GM12801 (cell line): ENCODE results near the gene OR7A17.

Experiments used
- TF ChIP-seq, protein P1 (sequence below): IDR thresholded peaks from one replicate; pipeline ENCODE4 v1.5.1; 2011; ENCODE audit warnings: control low read depth; ENCODE audit not compliant: insufficient read length; ENCODE audit errors: extremely low read depth

The OR7A17 gene

DNA sequence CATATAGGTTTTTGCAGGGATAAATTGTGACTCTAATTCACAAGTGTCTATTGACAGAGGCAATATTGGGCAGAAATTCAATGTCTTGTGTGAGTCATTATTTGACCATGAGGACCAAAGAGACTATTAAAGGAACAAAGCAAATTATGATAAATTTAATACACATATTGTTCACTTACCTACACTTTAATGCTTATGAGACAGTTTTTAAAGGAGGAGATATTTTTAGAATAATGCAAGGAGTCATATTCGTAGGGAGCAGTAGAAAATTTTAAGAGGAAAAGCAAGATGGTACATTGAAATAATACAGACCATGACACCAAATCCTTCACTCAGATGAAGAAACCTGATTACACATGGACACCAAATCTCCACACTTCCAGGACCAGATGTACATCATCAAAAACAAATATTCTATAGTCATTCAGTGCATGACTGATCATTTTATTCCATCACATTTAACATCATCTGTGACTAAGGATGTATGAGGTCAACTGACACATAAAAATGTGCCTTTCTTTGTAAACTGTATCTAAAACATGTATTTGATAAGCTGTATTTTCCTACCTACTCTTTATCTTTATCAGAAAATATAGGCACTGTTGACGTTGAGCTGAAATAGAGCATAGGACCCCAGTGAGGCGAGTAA is 4.2 kb upstream of the OR7A17 start:
- TF ChIP-seq, protein P1, sequence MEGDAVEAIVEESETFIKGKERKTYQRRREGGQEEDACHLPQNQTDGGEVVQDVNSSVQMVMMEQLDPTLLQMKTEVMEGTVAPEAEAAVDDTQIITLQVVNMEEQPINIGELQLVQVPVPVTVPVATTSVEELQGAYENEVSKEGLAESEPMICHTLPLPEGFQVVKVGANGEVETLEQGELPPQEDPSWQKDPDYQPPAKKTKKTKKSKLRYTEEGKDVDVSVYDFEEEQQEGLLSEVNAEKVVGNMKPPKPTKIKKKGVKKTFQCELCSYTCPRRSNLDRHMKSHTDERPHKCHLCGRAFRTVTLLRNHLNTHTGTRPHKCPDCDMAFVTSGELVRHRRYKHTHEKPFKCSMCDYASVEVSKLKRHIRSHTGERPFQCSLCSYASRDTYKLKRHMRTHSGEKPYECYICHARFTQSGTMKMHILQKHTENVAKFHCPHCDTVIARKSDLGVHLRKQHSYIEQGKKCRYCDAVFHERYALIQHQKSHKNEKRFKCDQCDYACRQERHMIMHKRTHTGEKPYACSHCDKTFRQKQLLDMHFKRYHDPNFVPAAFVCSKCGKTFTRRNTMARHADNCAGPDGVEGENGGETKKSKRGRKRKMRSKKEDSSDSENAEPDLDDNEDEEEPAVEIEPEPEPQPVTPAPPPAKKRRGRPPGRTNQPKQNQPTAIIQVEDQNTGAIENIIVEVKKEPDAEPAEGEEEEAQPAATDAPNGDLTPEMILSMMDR: no peak

DNA sequence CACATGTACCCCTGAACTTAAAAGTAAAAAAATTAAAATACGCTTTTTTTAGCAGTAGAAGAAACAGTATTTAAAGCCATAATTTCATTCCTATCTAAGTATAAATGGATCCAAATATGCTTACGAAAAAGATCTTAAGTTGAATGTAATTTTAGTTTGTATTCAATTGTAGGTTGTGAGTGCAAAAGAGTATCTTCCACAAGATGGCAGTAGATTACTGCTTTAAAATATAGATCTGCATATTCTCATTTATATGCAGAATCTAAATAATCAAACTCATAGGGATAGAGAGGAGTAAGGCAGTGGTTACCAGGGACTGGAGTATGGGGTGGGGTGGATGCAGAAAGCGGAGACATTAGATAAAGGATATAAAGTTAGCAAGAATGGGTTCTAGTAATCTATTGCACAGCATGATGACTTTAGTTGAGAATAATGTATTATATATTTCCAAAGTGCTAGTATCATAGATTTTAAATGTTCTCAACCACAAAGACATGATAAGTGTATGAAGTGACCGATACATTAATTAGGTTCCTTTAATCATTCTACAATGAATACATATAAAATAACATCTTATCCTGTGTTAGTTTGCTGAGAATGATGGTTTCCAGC is 14.2 kb downstream of the OR7A17 start:
- TF ChIP-seq, protein P1: no peak

DNA sequence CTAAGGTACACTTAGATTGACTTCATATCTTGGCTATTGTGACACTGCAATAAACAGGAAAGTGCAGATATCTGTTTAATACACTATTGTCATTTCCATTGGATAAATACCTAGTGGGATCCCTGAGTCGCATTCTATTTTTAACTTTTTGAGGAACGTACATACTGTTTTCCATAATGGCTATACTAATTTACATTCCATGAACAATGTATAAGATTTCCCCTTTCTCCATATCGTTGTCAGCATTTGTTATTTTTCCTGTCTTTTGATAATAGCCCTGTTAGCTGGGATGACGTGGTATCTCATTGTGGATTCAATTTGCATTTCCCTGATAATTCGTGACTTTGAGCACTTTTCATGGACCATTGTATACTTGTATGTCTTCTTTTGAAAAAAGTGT is 17.4 kb downstream of the OR7A17 start:
- TF ChIP-seq, protein P1: no peak

DNA sequence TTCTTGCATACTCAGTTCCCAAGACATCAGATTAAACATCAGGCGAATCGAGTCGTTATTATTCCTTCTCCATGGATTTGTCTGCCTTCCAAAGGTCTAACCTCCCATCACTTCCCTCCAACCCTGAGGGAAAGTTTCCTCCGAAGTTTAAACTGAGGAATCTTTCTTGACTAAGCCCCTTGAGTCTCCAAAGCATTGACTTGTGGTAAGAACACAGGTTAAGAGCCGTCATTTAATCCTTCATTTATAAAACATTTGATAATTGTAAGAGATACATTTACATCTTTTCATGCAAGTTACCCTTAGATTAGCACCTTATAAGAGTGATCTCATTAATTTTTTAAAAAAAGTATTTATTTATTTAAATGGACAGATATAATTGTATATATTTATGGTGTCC is 37.1 kb downstream of the OR7A17 start, which contains the start of gene OR7A10:
OR7A10 (minus strand) TSS at position 101 of the 400 bp plus-strand sequence. CDS start 7,045 bp downstream, outside the sequence.
- TF ChIP-seq, protein P1: no peak

DNA sequence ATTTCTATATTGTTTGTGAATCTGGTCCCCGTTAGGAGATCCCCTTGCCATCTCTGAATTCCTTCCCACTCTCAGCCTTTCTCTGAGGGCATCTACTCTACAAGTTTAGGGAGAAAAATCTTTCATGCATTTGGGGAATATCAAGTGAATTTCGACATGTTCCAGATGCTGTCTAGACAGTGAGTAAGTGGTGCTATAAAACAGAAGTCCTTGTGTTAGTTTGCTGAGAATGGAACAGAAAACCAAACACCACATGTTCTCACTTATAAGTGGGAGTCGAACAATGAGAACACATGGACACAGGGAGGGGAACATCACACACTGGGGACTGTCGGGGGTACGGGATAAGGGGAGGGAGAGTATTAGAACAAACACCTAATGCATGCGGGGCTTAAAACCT is 42.4 kb downstream of the OR7A17 start:
- TF ChIP-seq, protein P1: no peak

DNA sequence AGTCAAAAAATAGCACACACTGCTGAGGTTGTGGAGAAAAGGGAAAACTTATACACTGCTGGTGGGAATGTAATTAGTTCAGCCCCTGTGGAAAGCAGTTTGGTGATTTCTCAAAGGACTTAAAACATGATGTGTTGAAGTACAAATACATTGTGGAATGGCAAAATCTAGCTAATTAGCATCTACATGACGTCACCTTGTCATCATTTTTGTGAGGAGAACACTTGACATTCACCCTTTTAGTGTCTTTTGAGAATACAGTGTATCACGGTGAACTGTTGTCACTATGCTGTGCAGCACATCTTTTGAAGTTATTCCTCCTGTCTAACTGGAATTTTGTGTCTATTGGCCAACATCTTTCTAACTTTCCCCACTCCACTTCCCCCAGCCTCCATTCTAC is 42.8 kb downstream of the OR7A17 start:
- TF ChIP-seq, protein P1: no peak

DNA sequence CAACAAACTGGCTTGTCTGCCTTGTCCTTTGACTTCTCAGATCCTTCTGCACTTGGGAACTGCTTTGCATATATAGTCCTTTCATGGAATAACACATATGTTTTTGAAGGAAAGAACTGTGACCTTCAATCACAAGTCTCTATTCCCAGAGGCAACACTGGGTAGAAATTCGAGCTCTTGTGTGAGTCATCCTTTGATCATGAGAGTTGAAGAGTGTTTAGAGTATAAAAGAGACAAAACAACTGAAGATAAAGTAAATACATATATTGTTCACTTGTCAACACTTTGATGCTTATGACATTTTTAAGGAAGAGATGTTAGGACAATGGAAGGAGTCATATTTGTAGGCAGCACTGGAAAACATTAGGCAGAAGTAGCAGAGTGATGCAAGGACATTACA is 45.7 kb downstream of the OR7A17 start:
- TF ChIP-seq, protein P1: no peak
